Measurements from ENCODE around the gene NEDD4.

The NEDD4 gene

DNA sequence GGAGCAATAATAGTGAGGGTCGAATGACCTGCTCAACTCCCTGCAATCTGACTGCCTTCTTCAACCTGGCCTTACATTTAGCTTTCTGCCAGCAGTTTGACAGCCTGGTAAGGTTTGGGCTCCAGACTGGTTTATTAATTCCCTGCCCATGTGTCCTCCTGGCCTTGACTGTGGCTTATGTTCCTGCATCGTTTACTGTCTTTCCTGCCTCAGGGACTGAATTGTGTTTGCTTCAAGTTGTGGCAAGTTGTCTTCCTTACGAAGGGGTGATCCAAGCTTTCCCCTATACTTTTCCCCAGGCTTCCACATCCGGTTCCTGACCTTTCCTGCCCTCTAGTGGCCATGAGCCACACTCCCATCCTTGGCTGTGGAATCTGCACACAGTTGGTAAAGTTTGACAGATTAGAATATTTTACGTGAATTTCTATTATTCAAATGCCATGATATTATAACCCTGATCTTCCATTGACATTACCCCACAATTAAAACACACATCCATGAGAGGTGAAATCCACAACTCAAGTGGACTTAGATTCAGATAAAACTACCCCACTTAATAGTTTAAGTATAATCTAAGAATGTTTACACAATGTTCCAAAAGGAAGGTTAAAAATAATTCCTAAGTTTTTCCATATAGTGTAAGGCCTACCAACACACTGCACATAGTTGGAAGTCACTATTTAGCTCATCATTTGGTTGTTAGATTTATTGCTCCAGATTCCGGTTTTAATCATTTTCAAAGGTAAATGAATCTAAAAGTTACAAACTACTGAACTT lies 95.7 kb downstream of the NEDD4 start:
- no peak for TF ChIP-seq ZBTB7A (IDR thresholded peaks at IDR 0.05; ENCODE audit: low read depth)
- TF ChIP-seq, protein P1, sequence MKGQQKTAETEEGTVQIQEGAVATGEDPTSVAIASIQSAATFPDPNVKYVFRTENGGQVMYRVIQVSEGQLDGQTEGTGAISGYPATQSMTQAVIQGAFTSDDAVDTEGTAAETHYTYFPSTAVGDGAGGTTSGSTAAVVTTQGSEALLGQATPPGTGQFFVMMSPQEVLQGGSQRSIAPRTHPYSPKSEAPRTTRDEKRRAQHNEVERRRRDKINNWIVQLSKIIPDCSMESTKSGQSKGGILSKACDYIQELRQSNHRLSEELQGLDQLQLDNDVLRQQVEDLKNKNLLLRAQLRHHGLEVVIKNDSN (IDR thresholded peaks at IDR 0.05), result no peak
- TF ChIP-seq RAD21 (IDR thresholded peaks at IDR 0.05; ENCODE audit: low read depth), result peak; percentile 68
- no peak for TF ChIP-seq TAF1 (IDR thresholded peaks at IDR 0.05; ENCODE audit: low read depth)
- TF ChIP-seq NFIC (IDR thresholded peaks at IDR 0.05), result no peak
- no peak for TF ChIP-seq FOXM1 (IDR thresholded peaks at IDR 0.05; ENCODE audit: borderline replicate concordance, low read depth)
- TF ChIP-seq EGR1 (IDR thresholded peaks at IDR 0.05), result no peak
- TF ChIP-seq CEBPB (IDR thresholded peaks at IDR 0.05), result no peak

DNA sequence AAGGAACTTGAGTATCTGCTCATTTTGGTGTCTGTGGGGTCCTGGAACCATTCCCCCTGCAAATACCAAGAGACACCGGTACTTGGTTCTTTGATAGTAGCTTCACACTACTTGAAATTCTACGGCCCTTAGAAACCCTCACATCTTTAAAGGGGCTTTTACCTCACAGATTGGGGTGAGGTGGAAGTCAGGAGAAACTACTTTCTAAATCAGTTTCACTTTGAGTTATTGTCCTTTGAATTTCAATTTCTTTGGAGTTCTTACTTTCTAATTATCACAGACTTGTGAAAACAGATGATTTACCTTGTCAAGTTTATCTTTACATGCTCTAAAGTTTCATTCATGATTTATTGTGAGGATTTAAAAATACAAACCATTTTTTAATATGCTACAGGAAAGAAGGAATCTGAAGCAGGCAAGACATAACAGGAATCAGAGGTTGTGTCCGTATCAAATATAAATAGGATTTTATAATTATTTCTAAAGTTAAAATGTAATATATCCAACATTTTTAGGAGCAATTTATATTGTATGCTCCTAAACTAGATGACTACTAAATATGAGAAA lies 98.9 kb downstream of the NEDD4 start:
- TF ChIP-seq FOXM1 (IDR thresholded peaks at IDR 0.05; ENCODE audit: borderline replicate concordance, low read depth), result no peak
- TF ChIP-seq CREB1 (IDR thresholded peaks at IDR 0.05; ENCODE audit: low read depth), result no peak
- no peak for TF ChIP-seq EGR1 (IDR thresholded peaks at IDR 0.05)

DNA sequence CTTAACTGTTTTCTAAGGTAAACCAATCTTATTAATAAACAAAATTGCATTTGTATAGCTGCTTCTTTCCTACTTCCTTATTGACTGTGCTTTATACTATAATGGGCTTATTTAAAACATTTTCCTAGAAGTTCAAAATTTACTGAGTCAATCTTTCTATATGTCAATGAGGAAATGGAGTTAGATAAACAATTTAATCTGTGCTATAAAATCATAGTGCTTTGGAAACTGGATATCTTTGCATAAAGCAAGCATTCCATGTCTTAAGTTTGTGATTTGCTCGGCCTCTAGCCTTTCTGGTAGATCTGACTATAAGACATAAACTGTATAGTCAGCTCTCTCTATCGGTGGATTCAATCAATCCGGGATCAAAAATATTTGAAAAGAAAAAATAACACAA lies 99.6 kb downstream of the NEDD4 start:
- no peak for TF ChIP-seq FOXM1 (IDR thresholded peaks at IDR 0.05; ENCODE audit: borderline replicate concordance, low read depth)

DNA sequence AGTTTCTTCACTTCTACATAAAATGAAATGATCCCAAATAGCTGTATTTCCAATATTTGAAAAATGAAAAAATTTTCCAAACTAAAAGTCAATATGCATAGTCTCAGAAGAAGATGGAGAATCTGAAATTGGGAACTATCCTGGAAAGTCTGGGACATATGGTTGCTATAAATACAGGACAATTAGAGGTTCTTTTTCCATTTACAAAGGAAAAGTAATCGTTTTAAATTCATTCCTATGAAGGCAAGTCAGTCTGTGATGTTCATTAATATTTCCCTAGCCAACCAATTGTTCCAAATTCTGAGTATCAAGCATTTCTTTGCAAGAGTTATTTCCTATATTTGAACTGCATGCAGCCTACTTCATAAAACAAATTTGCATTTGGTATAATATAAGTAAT lies 102.2 kb downstream of the NEDD4 start:
- TF ChIP-seq, protein P1 (IDR thresholded peaks at IDR 0.05), result no peak
- TF ChIP-seq TCF12 (IDR thresholded peaks at IDR 0.05; ENCODE audit: low read depth) (no peak), RAD21 (IDR thresholded peaks at IDR 0.05; ENCODE audit: low read depth) (no peak), YY1 (IDR thresholded peaks at IDR 0.05; ENCODE audit: low read depth) (no peak), TAF1 (IDR thresholded peaks at IDR 0.05; ENCODE audit: low read depth) (no peak), CREB1 (IDR thresholded peaks at IDR 0.05; ENCODE audit: low read depth) (no peak), FOXM1 (IDR thresholded peaks at IDR 0.05; ENCODE audit: borderline replicate concordance, low read depth) (no peak), ZBTB7A (IDR thresholded peaks at IDR 0.05; ENCODE audit: low read depth) (no peak), TEAD4 (IDR thresholded peaks at IDR 0.05) (no peak), EGR1 (IDR thresholded peaks at IDR 0.05) (no peak), NFIC (IDR thresholded peaks at IDR 0.05) (no peak), CEBPB (IDR thresholded peaks at IDR 0.05) (no peak), EP300 (IDR thresholded peaks at IDR 0.05; ENCODE audit: borderline replicate concordance) (no peak)
- TF ChIP-seq, protein P2, sequence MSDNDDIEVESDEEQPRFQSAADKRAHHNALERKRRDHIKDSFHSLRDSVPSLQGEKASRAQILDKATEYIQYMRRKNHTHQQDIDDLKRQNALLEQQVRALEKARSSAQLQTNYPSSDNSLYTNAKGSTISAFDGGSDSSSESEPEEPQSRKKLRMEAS (IDR thresholded peaks at IDR 0.05), result no peak
- TF ChIP-seq, protein P3, sequence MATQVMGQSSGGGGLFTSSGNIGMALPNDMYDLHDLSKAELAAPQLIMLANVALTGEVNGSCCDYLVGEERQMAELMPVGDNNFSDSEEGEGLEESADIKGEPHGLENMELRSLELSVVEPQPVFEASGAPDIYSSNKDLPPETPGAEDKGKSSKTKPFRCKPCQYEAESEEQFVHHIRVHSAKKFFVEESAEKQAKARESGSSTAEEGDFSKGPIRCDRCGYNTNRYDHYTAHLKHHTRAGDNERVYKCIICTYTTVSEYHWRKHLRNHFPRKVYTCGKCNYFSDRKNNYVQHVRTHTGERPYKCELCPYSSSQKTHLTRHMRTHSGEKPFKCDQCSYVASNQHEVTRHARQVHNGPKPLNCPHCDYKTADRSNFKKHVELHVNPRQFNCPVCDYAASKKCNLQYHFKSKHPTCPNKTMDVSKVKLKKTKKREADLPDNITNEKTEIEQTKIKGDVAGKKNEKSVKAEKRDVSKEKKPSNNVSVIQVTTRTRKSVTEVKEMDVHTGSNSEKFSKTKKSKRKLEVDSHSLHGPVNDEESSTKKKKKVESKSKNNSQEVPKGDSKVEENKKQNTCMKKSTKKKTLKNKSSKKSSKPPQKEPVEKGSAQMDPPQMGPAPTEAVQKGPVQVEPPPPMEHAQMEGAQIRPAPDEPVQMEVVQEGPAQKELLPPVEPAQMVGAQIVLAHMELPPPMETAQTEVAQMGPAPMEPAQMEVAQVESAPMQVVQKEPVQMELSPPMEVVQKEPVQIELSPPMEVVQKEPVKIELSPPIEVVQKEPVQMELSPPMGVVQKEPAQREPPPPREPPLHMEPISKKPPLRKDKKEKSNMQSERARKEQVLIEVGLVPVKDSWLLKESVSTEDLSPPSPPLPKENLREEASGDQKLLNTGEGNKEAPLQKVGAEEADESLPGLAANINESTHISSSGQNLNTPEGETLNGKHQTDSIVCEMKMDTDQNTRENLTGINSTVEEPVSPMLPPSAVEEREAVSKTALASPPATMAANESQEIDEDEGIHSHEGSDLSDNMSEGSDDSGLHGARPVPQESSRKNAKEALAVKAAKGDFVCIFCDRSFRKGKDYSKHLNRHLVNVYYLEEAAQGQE (IDR thresholded peaks at IDR 0.05; ENCODE audit: low read depth), result no peak

DNA sequence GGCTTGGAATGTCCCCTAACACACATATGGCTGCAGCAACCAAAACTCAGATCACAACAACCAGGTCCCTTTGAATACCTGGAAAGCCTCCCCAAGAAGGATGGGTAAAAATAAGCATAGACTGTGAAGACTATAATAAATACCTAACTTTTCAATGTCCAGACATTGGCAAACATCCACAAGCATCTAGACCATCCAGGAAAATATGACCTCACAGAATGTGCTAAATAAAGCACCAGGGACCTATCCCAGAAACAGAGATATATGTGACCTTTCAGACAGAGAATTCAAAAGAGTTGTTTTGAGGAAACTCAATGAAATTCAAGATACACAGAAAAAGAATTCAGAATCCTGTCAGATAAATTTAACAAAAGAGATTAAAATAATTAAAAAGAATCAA lies 109.2 kb downstream of the NEDD4 start:
- no peak for TF ChIP-seq YY1 (IDR thresholded peaks at IDR 0.05; ENCODE audit: low read depth)
- TF ChIP-seq ZBTB7A (IDR thresholded peaks at IDR 0.05; ENCODE audit: low read depth), result no peak
- TF ChIP-seq RAD21 (IDR thresholded peaks at IDR 0.05; ENCODE audit: low read depth), result no peak
- no peak for TF ChIP-seq NFIC (IDR thresholded peaks at IDR 0.05)
- no peak for TF ChIP-seq CEBPB (IDR thresholded peaks at IDR 0.05)
- no peak for TF ChIP-seq TCF12 (IDR thresholded peaks at IDR 0.05; ENCODE audit: low read depth)
- no peak for TF ChIP-seq CREB1 (IDR thresholded peaks at IDR 0.05; ENCODE audit: low read depth)
- TF ChIP-seq EP300 (IDR thresholded peaks at IDR 0.05; ENCODE audit: borderline replicate concordance), result no peak
- no peak for TF ChIP-seq TEAD4 (IDR thresholded peaks at IDR 0.05)
- no peak for TF ChIP-seq TAF1 (IDR thresholded peaks at IDR 0.05; ENCODE audit: low read depth)
- TF ChIP-seq, protein P2 (IDR thresholded peaks at IDR 0.05), result no peak
- TF ChIP-seq, protein P3 (IDR thresholded peaks at IDR 0.05; ENCODE audit: low read depth), result no peak
- TF ChIP-seq, protein P1 (IDR thresholded peaks at IDR 0.05), result no peak
- TF ChIP-seq EGR1 (IDR thresholded peaks at IDR 0.05), result no peak

Measured in Ishikawa (cell line).